ENCODE results near the gene NR6A1. TPM values are rescaled to one million over a fixed set of nuclear protein-coding genes. Genes with fewer than 3 reads are reported as not detected.

Gene NR6A1
- total RNA-seq, 1 experiment from 2014 or later = 2.5 TPM

DNA sequence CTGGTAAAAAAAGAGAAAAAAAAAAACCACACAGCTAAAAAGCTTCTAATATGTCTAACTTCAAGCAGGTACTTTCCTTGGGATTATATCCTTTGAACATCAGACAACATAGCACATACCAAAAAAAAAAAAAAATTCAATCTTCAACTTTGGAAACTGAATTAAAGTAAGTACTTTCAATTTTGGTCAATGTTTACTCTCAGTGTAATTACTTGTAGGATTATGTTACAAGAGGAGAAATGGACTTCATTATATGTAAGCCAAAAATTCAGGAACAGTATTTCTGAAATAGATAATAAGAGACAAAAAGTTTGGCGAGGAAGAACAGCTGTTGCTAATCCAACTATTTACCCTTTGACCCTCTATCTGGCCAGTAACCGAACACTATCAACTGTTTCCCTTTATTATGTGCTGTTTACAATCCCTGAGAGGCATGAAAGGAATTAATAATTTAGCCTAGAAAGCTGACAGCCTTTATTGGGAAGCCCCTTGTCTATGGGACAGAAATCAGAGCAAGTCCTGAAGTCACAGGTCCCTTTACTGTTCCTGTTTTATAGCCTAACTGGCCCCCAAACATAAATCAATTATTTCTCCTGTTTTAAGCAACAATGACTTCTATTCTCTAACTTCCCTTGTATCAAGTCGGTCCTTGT lies 46.6 kb downstream of the NR6A1 start:
- Histone ChIP-seq H3K27me3 (no peaks in the 10 kb centered on the region), H3K36me3 (no peaks in the 10 kb centered on the region), H3K4me3 (no peak overlapping the region), H3K9me3 (no peaks in the 10 kb centered on the region)
- no peak for DNase-seq

DNA sequence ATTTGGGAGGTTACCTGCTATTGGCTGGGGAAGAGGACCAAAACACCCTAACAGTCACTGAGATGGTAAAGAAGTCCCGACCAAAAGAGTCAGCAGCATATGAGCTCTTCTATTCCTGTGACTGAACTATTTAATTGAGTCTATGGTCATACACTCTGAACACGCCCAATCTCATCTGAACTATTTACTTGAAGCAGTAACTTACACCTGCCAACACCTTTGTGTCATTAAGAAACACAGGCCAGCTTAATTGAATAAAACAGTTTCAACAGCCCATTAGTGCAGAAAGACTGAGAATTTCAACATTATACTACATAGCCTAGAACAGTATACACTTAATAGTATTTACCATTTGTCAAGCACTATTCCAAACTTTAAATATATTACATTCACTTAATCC lies 47.8 kb downstream of the NR6A1 start:
- DNase-seq = no peak
- no peaks in the 10 kb centered on the region for H3K9me3 ChIP-seq
- no peaks in the 10 kb centered on the region for H3K36me3 ChIP-seq
- H3K27me3 ChIP-seq = no peaks in the 10 kb centered on the region
- H3K4me3 ChIP-seq = no peak overlapping the region

DNA sequence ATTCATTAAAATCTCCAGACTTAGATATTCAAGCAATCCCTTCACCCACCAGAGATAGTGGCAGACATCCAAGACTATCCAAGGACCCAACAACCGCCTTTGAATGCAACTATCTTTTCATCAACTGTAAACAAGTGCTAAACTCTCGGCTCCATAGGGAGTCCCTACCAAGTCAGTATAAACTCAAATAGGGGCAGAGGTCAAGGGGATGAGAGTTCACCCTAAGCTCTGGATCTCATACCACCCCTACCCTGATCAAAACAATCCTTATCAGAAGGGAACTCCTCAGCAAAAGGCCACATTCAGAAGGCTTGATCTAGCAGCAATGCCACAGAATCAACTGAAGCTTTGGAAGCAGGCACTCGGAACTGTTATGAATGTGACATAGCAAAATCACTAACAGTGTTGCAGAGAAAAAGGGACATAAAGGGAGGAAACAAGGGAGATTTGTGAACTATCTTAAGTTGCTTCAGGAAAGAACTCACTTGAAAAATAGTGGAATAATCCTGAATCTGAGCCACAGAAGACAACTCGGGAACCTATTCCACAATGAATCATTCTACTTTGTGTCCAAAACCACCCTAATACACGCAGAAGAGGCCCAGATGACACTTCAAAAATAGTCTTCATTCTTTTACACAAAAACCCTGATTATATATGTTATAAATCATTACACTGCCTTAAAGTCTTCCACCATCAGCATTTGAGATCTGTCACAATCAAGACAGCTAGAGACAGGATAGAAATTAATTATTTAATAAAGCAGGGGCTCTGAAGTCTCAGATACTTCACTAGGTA lies 49.8 kb downstream of the NR6A1 start:
- no peaks in the 10 kb centered on the region for H3K36me3 ChIP-seq
- peak; percentile 41 for DNase-seq
- no peaks in the 10 kb centered on the region for H3K9me3 ChIP-seq
- H3K27me3 ChIP-seq = no peaks in the 10 kb centered on the region
- H3K4me3 ChIP-seq = no peak overlapping the region

DNA sequence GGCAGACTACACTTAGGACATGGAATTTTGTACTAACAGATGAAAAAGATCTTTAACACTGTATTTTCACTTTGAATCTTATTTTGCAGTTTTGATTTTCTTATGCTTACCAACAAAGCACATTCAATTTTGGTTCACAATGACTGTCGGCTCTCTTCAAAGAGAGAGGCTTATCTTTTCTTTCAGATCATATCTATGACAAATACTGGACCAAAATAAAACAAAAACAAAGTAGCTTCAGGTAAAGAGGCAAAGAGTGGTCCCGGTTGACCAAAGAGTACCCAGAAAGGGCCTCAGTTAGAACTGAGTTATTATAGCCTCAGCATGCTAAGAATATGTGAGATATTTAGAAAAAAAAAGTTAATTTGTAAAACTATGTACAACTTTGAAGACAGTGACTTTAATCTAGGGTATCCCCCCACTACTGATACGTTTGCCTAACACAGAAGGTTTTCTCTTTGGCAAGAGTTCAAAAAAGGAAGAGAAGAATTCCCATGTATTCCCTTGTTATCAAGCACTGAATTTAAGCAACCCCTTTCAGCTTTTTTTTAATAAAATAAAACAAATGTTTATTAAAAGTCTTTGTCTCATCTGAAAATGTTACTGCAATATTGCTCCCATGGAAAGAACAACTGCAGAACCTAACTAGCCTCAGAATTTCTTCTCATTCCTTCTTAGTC lies 50.5 kb downstream of the NR6A1 start:
- H3K4me3 ChIP-seq = no peak overlapping the region
- no peaks in the 10 kb centered on the region for H3K9me3 ChIP-seq
- H3K36me3 ChIP-seq = no peaks in the 10 kb centered on the region
- no peak for DNase-seq
- no peaks in the 10 kb centered on the region for H3K27me3 ChIP-seq

DNA sequence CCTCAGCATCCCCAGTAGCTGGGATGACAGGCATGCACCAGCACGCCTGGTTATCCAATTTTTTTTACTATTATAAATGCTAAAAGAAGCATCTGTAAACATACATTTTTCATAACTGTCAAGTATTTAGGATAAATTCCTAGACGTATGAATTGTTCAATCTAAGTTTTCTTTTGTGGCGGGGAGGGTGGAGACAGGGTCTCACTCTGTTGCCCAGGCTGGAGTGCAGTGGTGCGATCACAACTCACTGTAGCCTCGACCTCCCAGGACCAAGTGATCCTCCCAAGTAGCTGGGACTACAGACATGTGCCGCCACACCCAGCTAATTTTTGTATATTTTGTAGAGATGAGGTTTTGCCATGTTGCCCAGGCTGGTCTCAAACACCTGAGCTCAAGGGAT lies 52.2 kb downstream of the NR6A1 start:
- DNase-seq = no peak

DNA sequence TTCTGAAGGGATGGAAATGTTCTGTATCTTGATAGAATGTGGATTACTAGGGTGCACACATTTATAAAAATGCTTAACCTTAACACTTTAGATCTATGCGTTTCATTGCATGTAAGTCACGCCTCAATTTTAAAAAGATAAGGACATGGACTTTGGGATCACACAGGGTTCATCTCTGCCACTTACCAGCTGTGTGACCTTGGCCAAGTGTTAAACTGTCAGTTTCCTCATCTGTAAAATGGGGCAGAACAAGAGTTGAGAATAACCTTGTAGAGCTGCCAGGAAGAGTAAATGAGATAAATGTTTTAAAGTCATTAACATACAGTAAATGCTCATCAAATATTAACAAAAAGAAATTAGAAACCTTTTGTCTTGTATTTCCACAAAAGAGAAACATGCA lies 53.5 kb downstream of the NR6A1 start:
- no peaks in the 10 kb centered on the region for H3K36me3 ChIP-seq
- no peaks in the 10 kb centered on the region for H3K9me3 ChIP-seq
- DNase-seq = no peak
- no peak overlapping the region for H3K4me3 ChIP-seq
- H3K27me3 ChIP-seq = no peaks in the 10 kb centered on the region

More for the DNA sequence above, 52.2 kb downstream of the NR6A1 start:
- H3K27me3 ChIP-seq = no peaks in the 10 kb centered on the region
- H3K9me3 ChIP-seq = no peaks in the 10 kb centered on the region
- H3K4me3 ChIP-seq = no peak overlapping the region
- H3K36me3 ChIP-seq = no peaks in the 10 kb centered on the region

DNA sequence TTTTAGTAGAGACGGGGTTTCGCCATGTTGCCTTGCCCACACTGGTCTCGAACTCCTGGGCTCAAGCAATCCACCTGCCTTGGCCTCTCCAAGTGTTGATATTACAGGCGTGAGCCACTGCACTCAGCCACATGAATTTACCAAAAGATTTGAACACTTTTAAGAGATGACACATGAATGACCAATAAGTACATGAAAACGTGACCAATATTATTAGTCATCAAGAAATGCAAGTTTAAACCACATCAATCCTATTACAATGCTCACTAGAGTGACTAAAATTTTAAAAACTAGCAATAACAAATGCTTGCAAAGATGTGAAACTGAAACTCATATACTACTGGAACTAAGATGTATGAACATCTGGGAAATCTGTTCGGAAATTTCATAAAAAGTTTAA lies 54.3 kb downstream of the NR6A1 start:
- H3K9me3 ChIP-seq = no peaks in the 10 kb centered on the region
- DNase-seq = peak; percentile 28
- no peak overlapping the region for H3K4me3 ChIP-seq

DNA sequence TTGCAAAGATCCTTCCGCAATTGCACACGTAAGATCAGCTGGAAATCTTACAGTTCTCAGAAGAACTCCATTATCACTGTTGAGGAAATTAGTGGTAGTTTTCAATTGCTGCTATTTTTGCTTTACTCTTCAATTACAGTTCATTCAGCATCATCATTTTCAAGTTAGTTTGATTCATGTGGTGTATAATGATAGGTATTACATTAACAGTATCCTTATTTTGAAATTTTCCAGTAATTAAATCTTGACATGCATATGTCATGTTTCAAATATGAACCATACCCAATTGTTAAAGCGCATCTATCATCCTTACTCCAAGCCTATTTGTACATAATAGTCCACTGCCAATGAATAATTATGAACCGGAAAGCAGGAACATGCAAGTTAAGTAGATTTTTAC lies 60.3 kb downstream of the NR6A1 start:
- DNase-seq = no peak

More for the DNA sequence above, 54.3 kb downstream of the NR6A1 start:
- H3K27me3 ChIP-seq = no peaks in the 10 kb centered on the region
- no peaks in the 10 kb centered on the region for H3K36me3 ChIP-seq

DNA sequence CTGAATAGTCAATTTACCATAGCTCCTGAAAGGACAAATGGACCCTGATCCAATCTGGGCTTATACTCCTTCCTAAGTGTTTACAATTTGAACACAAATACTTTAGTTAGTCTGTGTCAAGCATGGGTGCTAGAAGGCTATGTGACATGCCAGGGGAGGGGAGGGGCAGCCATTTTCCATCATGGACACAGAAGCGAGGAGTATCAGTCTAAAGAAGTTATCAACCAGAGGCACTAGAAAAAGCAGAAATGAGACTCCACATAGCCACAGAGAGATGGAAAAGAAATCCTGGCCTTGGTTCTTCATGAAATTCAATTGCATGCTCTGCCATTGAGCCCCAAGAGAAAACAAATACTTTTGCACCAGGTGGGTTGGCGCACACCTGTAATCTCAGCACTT lies 61.8 kb downstream of the NR6A1 start:
- DNase-seq = no peak
- Histone ChIP-seq H3K36me3 (no peaks in the 10 kb centered on the region), H3K9me3 (peaks cover 4% of the 10 kb centered on the region; the same call in 1 of the 2 replicates), H3K4me3 (no peak overlapping the region), H3K27me3 (no peaks in the 10 kb centered on the region)

More for the DNA sequence above, 60.3 kb downstream of the NR6A1 start:
- no peaks in the 10 kb centered on the region for H3K36me3 ChIP-seq
- H3K9me3 ChIP-seq = peaks cover 4% of the 10 kb centered on the region; the same call in 1 of the 2 replicates
- H3K4me3 ChIP-seq = no peak overlapping the region
- H3K27me3 ChIP-seq = no peaks in the 10 kb centered on the region

DNA sequence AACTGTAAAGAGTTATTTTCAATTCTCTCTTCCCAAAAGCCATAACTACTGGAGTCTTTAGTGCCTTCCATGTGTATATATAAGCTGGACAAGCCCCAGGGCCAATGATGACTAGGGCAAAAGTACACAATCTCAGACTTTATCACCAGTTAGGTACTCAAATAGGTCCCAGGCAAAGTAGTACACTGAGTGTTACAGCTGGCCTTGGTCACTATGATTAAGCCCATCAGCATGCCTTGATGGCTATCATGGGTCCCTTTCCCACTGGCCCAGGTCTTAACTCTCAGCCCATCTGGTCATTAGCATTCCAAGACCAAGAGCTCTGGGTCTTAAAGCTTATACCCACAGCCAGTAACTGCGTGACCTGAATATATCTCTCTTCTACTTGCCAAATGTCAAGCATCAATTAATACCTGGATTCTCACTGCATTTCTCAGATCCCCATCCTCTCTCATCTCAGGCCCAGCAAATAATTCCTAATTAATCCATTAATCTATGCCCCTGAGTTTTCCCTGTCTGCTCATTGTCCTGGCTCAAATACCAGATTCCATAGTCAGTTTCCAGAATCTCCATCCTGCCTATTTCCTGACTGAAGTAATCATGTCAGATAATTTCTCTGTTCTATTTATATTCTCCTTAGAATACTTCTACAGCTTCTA lies 62.3 kb downstream of the NR6A1 start:
- H3K27me3 ChIP-seq = no peaks in the 10 kb centered on the region
- H3K4me3 ChIP-seq = no peak overlapping the region
- DNase-seq = peak; percentile 35
- H3K36me3 ChIP-seq = no peaks in the 10 kb centered on the region
- peaks cover 4% of the 10 kb centered on the region; the same call in 1 of the 2 replicates for H3K9me3 ChIP-seq

DNA sequence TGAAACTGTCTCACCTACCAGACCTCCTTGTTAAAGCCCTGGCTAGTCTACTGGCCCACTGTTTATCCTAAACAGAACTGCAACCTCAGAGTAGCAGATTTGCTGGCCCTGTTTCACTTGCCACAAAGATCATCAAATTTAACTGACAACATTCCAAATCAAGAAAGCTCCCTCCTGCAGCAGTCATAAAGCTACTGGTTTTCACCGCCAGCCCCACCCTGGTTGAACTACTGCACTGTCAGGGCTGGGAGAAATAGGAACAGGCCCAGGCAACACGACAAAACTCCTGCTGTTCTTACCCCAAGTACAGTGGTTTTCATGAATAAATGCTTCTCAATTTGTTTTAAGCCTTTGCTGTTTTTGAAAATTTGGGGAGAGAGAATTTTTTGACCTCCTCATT lies 63.0 kb downstream of the NR6A1 start:
- Histone ChIP-seq H3K27me3 (no peaks in the 10 kb centered on the region), H3K9me3 (peaks cover 4% of the 10 kb centered on the region; the same call in 1 of the 2 replicates), H3K4me3 (no peak overlapping the region), H3K36me3 (no peaks in the 10 kb centered on the region)
- no peak for DNase-seq

DNA sequence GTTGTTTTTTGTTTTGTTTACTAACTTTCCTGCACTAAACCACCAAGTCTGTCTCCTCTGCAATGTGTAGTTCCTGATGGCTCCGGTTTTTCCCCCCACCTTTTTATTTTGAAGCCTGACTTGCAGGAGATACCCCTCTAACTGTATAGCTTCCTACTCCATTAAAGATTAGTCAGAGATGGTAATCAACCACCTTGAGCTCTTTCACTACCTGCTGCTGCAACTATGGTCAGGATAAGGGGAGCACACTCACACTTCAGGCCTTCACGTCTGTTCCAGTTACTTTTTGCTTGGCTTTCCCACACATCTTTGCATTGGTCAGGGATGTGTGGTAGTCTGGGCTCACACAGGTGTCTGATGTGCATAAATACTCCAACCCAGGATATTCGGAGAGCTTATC lies 63.4 kb downstream of the NR6A1 start:
- Histone ChIP-seq H3K4me3 (no peak overlapping the region), H3K27me3 (no peaks in the 10 kb centered on the region), H3K9me3 (peaks cover 4% of the 10 kb centered on the region; the same call in 1 of the 2 replicates), H3K36me3 (no peaks in the 10 kb centered on the region)
- DNase-seq = no peak

DNA sequence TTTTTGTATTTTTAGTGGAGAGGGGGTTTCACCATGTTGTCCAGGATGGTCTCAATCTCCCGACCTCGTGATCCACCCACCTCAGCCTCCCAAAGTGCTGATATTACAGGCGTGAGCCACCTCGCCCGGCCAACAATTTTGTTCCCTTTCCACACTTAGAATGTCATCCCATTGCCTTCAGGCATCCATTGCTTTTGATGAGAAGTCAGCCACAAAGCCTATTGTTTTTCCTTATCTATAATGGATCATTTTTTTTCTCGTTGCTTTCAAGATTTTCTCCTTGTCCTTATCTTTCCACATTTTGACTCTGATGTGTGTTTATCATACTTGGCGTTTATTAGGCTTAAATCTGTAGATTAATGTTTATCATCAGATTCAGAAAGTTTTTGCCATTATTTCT lies 64.4 kb downstream of the NR6A1 start:
- Histone ChIP-seq H3K9me3 (peaks cover 4% of the 10 kb centered on the region; the same call in 1 of the 2 replicates), H3K36me3 (no peaks in the 10 kb centered on the region), H3K27me3 (no peaks in the 10 kb centered on the region), H3K4me3 (no peak overlapping the region)
- DNase-seq = no peak

DNA sequence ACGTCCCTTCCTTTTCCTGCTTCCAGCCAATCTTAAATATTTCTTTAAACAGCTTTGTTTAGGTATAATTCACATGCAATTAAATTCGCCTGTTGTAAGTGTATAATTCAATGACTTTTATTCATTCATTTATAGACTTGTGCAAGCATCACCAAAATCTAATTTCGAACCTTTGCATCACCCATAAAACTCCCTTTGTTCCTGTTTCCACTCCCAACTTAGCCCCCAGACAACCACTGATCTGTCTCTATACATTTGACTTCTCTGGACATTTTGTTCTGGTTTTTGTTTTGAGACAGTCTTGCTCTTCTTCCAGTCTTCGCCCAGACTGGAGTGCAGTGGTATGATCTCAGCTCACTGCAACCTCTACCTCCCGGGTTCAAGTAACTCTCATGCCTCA lies 71.5 kb downstream of the NR6A1 start:
- no peak for DNase-seq
- Histone ChIP-seq H3K4me3 (no peak overlapping the region), H3K36me3 (no peaks in the 10 kb centered on the region), H3K9me3 (no peaks in the 10 kb centered on the region), H3K27me3 (no peaks in the 10 kb centered on the region)

DNA sequence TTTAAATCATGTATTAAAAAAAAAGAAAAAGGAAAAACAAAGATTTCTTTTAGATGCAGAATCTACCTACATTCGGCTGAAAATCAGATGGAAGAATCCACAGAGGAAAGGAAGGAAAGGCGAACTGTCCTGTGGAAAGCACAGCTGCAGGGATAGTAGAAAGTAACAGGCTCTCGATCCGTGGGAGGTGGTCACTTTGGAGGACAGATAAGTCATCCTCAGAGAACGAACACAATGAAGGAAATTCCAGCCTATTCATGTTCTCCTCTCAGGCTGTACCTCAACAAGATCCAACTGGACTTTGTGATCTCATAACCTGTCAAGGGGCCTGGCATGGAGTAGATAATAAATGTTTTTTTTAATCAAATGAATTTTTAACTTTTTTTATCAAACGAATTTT lies 72.8 kb downstream of the NR6A1 start:
- no peaks in the 10 kb centered on the region for H3K36me3 ChIP-seq
- no peak for DNase-seq
- H3K4me3 ChIP-seq = no peak overlapping the region
- no peaks in the 10 kb centered on the region for H3K27me3 ChIP-seq
- H3K9me3 ChIP-seq = no peaks in the 10 kb centered on the region

DNA sequence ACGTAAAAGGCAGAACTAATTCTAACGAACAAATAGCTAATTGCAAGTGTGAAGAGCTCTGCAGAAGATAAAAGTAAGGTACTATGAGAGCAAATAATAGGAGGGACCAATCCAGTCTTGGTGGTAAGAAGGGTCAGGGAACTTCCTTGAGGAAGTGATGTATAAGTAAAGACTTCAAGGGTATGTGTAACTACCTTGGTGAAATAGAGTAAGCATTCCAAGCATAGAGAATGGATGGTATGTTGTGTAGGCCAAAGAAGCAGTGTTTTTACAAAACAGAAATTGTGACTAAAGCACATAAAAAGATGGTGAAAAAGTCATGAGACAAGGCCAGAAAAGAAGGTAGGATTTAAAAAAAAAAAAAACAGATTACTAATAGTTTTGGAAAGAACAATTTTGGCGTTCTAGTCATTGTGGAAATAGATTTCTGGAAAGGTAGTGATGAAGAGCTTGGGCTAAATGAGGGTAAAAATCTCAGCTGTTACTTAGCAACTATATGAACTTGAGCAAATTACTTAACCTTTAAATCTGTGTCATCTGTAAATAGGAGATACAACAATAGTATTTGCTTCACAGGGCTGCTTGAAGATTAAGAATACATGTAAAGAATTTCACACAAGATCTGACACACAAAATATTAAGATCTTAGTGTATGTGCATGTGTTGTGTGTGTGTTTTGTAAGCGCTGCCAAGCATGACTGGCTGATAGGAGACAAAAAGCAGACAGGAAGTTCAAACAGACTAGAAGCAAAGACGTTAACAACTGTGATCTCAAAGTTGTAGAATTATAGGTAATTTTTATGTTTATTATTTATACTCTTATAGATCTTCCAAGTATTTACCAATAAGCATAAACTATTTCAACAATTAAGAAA lies 73.5 kb downstream of the NR6A1 start:
- H3K9me3 ChIP-seq = no peaks in the 10 kb centered on the region
- DNase-seq = no peak
- no peaks in the 10 kb centered on the region for H3K36me3 ChIP-seq
- no peaks in the 10 kb centered on the region for H3K27me3 ChIP-seq
- H3K4me3 ChIP-seq = no peak overlapping the region

All from MG63 (cell line).